Measurements from ENCODE around the gene VPS18.

VPS18 gene

GRCh38 chr15:40932649-40933516 is 38.6 kb downstream of the VPS18 start:
- no peak for DNase-seq (ENCODE audit: low read depth in 3 of 3, low spot score in 1 of 3)

- DNase-seq (ENCODE audit: low read depth in 3 of 3, low spot score in 1 of 3): no peak
These were observed 39.3 kb downstream of the VPS18 start for GRCh38 chr15:40933517-40933902.

- DNase-seq (ENCODE audit: low read depth in 3 of 3, low spot score in 1 of 3): no peak
These were observed 40.2 kb downstream of the VPS18 start for GRCh38 chr15:40934457-40934856.

DNA sequence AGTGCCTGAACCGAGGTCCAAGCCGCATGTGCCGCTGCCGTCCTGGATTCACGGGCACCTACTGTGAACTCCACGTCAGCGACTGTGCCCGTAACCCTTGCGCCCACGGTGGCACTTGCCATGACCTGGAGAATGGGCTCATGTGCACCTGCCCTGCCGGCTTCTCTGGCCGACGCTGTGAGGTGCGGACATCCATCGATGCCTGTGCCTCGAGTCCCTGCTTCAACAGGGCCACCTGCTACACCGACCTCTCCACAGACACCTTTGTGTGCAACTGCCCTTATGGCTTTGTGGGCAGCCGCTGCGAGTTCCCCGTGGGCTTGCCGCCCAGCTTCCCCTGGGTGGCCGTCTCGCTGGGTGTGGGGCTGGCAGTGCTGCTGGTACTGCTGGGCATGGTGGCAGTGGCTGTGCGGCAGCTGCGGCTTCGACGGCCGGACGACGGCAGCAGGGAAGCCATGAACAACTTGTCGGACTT is 42.0 kb downstream of the VPS18 start:
- DNase-seq (ENCODE audit: low read depth in 3 of 3, low spot score in 1 of 3): no peak

- no peak for DNase-seq (ENCODE audit: low read depth in 3 of 3, low spot score in 1 of 3)
These were observed 42.7 kb downstream of the VPS18 start for GRCh38 chr15:40936709-40937666.

DNA sequence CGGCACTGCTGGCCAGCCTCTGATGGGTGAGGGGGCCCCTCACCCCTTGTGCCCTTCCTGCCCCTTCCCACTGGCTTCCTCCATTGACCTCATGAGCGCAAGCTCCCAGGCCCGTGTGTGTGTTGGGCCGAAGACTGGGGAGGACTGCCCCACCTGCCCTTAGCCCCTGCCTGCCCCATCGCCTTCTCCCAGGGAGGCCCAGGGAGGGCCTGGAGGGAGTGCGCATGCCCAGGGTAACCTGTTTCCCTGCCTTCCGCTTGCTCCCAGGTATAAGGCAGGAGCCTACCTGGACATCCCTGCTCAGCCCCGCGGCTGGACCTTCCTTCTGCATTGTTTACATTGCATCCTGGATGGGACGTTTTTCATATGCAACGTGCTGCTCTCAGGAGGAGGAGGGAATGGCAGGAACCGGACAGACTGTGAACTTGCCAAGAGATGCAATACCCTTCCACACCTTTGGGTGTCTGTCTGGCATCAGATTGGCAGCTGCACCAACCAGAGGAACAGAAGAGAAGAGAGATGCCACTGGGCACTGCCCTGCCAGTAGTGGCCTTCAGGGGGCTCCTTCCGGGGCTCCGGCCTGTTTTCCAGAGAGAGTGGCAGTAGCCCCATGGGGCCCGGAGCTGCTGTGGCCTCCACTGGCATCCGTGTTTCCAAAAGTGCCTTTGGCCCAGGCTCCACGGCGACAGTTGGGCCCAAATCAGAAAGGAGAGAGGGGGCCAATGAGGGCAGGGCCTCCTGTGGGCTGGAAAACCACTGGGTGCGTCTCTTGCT is 43.7 kb downstream of the VPS18 start:
- DNase-seq (ENCODE audit: low read depth in 3 of 3, low spot score in 1 of 3): no peak

GRCh38 chr15:40938536-40938870 is 44.3 kb downstream of the VPS18 start:
- no peak for DNase-seq (ENCODE audit: low read depth in 3 of 3, low spot score in 1 of 3)

- no peak for DNase-seq (ENCODE audit: low read depth in 3 of 3, low spot score in 1 of 3)
These were observed 46.1 kb downstream of the VPS18 start for GRCh38 chr15:40940296-40940801.

- DNase-seq (ENCODE audit: low read depth in 3 of 3, low spot score in 1 of 3): no peak
These were observed 46.8 kb downstream of the VPS18 start for GRCh38 chr15:40941068-40941527.

GRCh38 chr15:40941528-40942336 is 47.5 kb downstream of the VPS18 start:
- peak in 2 of 3 donors; percentile 27 to 59 for DNase-seq (ENCODE audit: low read depth in 3 of 3, low spot score in 1 of 3)

DNA sequence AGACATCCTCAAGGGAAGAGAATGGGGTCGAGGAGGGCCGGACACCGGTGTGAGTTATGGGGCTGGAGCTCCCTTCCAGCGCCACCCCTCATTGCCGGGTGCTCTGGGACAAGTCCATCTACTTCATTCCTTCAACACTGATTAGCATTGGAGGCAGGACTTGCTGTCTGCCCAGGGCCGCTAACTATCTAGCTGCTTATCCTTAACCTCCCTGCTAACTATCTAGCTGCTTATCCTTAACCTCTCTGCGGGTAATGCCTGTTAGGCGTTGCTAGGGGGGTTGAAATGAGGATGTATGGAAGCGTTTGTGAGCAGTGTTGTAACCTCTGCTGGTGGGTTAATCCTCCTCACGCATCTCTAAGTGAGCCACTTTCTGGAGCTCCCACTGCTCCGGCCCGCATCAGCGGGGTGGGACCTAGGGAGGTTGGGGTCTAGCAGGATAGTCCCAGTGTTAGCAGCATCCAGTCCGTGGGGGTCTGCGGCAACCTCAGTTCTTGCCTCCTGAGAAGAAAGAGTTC is 48.1 kb downstream of the VPS18 start:
- DNase-seq (ENCODE audit: low read depth in 3 of 3, low spot score in 1 of 3): no peak

GRCh38 chr15:40942878-40943277 is 48.6 kb downstream of the VPS18 start:
- no peak for DNase-seq (ENCODE audit: low read depth in 3 of 3, low spot score in 1 of 3)

DNA sequence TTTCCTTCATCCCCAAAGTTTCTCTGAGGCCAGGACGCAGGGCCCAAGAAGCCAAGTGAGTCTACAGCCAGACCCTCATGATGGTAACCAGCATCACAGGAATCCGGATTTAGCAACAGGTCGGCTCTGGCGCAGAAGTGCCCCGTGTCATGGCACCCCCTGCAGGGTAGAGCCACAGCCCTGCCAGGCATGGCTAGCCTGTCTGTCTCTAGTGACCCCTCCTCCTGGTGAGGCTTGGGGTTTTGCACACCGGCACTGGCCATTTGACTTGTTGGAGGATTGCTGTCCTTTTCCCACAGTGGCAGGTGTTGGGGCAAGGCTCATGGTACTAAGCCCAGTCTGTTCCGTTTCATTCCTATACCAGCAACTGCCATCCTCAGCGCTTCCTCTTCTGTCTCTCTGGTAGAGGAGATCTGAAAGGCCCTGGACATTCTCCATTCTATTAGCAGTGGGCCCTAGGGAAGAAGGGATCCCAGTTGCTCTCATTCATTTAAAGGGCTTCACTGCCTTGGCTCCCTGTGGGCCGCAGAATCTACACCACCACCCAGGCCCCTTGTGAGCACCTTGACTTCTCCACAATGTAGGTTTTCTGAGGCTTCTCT is 49.6 kb downstream of the VPS18 start:
- no peak for DNase-seq (ENCODE audit: low read depth in 3 of 3, low spot score in 1 of 3)

DNA sequence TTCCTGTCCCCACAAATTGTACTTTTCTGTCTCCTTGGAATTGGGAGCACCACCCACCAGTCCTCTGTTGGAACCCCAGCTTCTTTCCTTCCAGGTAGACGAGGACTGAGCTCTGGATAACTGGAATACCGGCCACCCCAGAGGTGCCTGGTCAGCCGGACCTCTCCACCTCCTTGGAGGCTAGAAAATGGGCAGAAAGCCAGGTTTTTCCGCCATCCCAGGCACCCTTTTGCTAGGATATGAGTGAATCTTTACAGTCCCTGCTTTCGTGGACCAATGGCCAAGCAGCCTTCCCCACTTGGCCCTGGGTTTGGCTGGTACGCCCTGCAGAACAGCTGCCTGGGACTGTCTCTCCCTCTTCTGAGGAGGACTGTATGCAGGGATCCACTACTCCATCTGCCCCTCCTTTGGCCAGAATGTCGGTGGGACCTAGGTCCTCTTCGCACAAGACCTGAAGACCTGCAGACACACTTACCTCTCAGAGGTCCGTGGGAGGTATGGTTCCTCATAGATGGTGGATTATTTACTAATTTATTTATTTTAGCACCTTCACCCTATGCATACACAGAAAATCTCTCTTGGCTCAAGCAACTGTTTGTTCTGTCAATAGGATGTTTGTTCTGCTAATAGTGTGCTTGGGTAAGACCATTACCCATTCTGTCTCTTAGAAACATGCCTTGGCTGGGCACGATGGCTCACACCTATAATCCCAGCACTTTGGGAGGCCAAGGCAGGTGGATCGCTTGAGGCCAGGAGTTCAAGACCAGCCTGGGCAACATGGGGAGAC is 50.5 kb downstream of the VPS18 start:
- DNase-seq (ENCODE audit: low read depth in 3 of 3, low spot score in 1 of 3): no peak

GRCh38 chr15:40948706-40949473 is 54.6 kb downstream of the VPS18 start:
- no peak for DNase-seq (ENCODE audit: low read depth in 3 of 3, low spot score in 1 of 3)

DNA sequence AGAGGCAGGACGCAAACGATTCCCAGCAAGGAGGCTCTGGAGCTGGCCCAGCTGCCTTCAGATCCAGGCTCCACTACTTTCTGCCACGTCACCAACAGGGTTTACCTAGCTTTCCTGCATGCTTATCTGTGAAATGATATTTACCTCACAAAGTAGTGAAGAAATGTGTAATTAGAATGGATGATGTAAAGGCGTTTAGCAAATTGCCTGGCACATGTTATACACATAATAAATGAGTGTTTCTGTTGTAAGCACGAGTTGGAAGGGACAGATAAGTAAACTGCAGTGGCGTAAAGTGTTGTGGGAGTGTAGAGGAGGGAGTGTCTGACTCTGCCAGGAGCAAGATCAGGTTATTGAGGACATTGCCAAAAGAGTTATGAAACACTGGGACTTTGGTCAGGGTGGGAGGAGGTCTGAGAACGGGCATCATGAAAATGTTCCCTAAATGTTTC is 55.5 kb downstream of the VPS18 start:
- DNase-seq (ENCODE audit: low read depth in 3 of 3, low spot score in 1 of 3): no peak

DNA sequence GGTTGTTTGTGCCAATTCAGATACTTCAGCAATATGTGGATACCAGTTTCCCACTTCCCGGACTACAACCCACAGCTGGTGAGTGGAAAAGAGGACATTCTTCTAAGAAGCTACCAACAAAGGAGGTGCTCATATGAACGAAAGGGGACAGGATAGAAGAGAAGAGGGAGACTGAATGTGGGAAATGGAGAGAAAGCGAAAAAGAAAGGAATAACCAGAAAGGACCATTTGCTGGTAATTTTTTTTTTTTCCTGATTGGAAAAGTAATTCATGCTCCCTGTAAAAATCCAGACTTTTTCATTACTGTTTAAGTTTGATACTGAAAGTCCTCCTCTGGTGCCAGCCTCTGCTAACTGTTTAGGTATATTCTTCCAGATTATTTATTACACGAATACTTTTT is 57.5 kb downstream of the VPS18 start:
- no peak for DNase-seq (ENCODE audit: low read depth in 3 of 3, low spot score in 1 of 3)

All from stimulated activated CD4-positive, alpha-beta T cell treated with anti-CD3 and anti-CD28 coated beads, TNF-alpha, amount 100 ng/mL, for 1 hour (primary cell).